Upper lobe of right lung (tissue), 1 donor: ENCODE results near the gene DAP. TPM values are rescaled to one million over a fixed set of nuclear protein-coding genes. Genes with fewer than 3 reads are reported as not detected.

Source experiments
- ATAC-seq: fragments of 200-7000 bp; cut with Tn5 transposase; one replicate; pipeline ENCODE4 v1.9.1; 2020; ENCODE audit warnings: mild to moderate bottlenecking, moderate library complexity
- DNase-seq: peaks from one replicate; pipeline ENCODE4 v3.0.0-alpha.2; 2020
- H3K27ac ChIP-seq: fragments of 200-600 bp; one replicate; pipeline ENCODE4 v1.8.0; 2022
- H3K27me3 ChIP-seq: fragments of 200-600 bp; one replicate; pipeline ENCODE4 v1.8.0; 2022; ENCODE audit warnings: mild to moderate bottlenecking
- H3K36me3 ChIP-seq: fragments of 200-600 bp; one replicate; pipeline ENCODE4 v1.8.0; 2022
- H3K4me1 ChIP-seq: fragments of 200-600 bp; one replicate; pipeline ENCODE4 v1.8.0; 2022
- H3K4me3 ChIP-seq: fragments of 200-600 bp; one replicate; pipeline ENCODE4 v1.8.0; 2022; ENCODE audit warnings: mild to moderate bottlenecking
- H3K9me3 ChIP-seq: fragments of 200-600 bp; one replicate; pipeline ENCODE4 v1.8.0; 2022
- CTCF ChIP-seq: fragments of 200-600 bp; IDR thresholded peaks from one replicate; pipeline ENCODE4 v1.8.0; 2022; ENCODE audit warnings: antibody characterized with exemption
- intact Hi-C: fragments of 100-400 bp; cut with DNase I; formaldehyde crosslinking; loops from one replicate; pipeline ENCODE4 v1.11.0; 2022
- total RNA-seq: library from RNA; stranded (reverse); fragmentation: NEBNext Ultra II Directional; extraction: Animal tissue kit (Norgen Biotek cat#: 25700); gene quantifications from one replicate; pipeline ENCODE4 v1.2.1, GENCODE V29; 2021
- donor health status: DM: no; HTN: yes; CAD: no; lungs with severe emphysema.

Gene DAP
- total RNA-seq, 1 donor from 2014 or later = 105 TPM

GRCh38 chr5:10747678-10748622, 13.1 kb downstream of the DAP start:
- H3K27ac ChIP-seq = no peak overlapping the region
- ATAC-seq (no peak), DNase-seq (no peak)
- H3K27me3 ChIP-seq = no peaks in the 10 kb centered on the region
- no peaks in the 10 kb centered on the region for H3K9me3 ChIP-seq
- intact Hi-C loops = no loop called here
- H3K36me3 ChIP-seq = peaks cover 71% of the 10 kb centered on the region
- TF ChIP-seq CTCF = no peak
- peaks cover 13% of the 10 kb centered on the region for H3K4me1 ChIP-seq
- H3K4me3 ChIP-seq = no peak overlapping the region

- peaks cover 61% of the 10 kb centered on the region for H3K36me3 ChIP-seq
- H3K9me3 ChIP-seq = no peaks in the 10 kb centered on the region
- H3K4me3 ChIP-seq = no peak overlapping the region
- no peaks in the 10 kb centered on the region for H3K27me3 ChIP-seq
- no peak for TF ChIP-seq CTCF
- intact Hi-C loops = no loop called here
- DNase-seq = no peak
- peaks cover 13% of the 10 kb centered on the region for H3K4me1 ChIP-seq
- peak; percentile 90 for ATAC-seq
- no peak overlapping the region for H3K27ac ChIP-seq
Measured at GRCh38 chr5:10746711-10747110, 14.3 kb downstream of the DAP start.

GRCh38 chr5:10745133-10745532, 15.9 kb downstream of the DAP start:
- no peak overlapping the region for H3K27ac ChIP-seq
- ATAC-seq (peak; percentile 57), DNase-seq (no peak)
- peaks cover 13% of the 10 kb centered on the region for H3K4me1 ChIP-seq
- H3K9me3 ChIP-seq = no peaks in the 10 kb centered on the region
- H3K36me3 ChIP-seq = peaks cover 54% of the 10 kb centered on the region
- TF ChIP-seq CTCF = no peak
- intact Hi-C loops = no loop called here
- H3K27me3 ChIP-seq = no peaks in the 10 kb centered on the region
- no peak overlapping the region for H3K4me3 ChIP-seq

- no peaks in the 10 kb centered on the region for H3K27me3 ChIP-seq
Measured at GRCh38 chr5:10744681-10745080, 16.4 kb downstream of the DAP start.

GRCh38 chr5:10743951-10744350, 17.1 kb downstream of the DAP start:
- ATAC-seq (no peak), DNase-seq (no peak)
- no peak overlapping the region for H3K4me3 ChIP-seq
- TF ChIP-seq CTCF = no peak
- H3K36me3 ChIP-seq = peaks cover 42% of the 10 kb centered on the region
- intact Hi-C loops = no loop called here
- no peaks in the 10 kb centered on the region for H3K27me3 ChIP-seq
- no peaks in the 10 kb centered on the region for H3K9me3 ChIP-seq
- H3K4me1 ChIP-seq = peaks cover 13% of the 10 kb centered on the region
- H3K27ac ChIP-seq = no peak overlapping the region

More at GRCh38 chr5:10744681-10745080, 16.4 kb downstream of the DAP start:
- intact Hi-C loops = no loop called here
- ATAC-seq (peak; percentile 67), DNase-seq (no peak)
- TF ChIP-seq CTCF = no peak
- H3K27ac ChIP-seq = no peak overlapping the region
- H3K4me3 ChIP-seq = no peak overlapping the region
- peaks cover 13% of the 10 kb centered on the region for H3K4me1 ChIP-seq
- peaks cover 49% of the 10 kb centered on the region for H3K36me3 ChIP-seq
- H3K9me3 ChIP-seq = no peaks in the 10 kb centered on the region
